Right lobe of liver (tissue), 6 donors: ENCODE measurements around the gene AIPL1. TPM values are rescaled to one million over a fixed set of nuclear protein-coding genes. Genes with fewer than 3 reads are reported as not detected.
"Not testable (repeated sequence)": the region's sequence is repeated elsewhere in the genome, so short reads cannot be mapped to it uniquely, and the experiment has no call there.

Experiments used
- ATAC-seq, 4 donors: fragments of 200-7000 bp; cut with Tn5 transposase; one replicate each; pipeline ENCODE4 v1.9.1; 2020; ENCODE audit warnings: mild to moderate bottlenecking in 4 of 4, moderate library complexity in 4 of 4
- DNase-seq, 3 donors: peaks; one replicate each; pipeline ENCODE4 v3.0.0-alpha.2; 2020
- H3K27ac ChIP-seq, 3 donors: fragments of 200-600 bp; one replicate each; pipeline ENCODE4 v1.8.0; 2022
- H3K27me3 ChIP-seq, 2 donors: fragments of 200-600 bp; one replicate each; pipeline ENCODE4 v1.8.0; 2022
- H3K36me3 ChIP-seq, 4 donors: fragments of 200-600 bp; sonication (generic) in 1 of 4; one replicate each; pipeline versions ENCODE4 v1.5.1 to v1.8.0; 2017 to 2022; ENCODE audit warnings: control low read depth in 1 of 4
- H3K4me1 ChIP-seq, 4 donors: fragments of 200-600 bp; sonication (generic) in 1 of 4; one replicate each; pipeline versions ENCODE4 v1.5.1 to v1.8.0; 2017 to 2022; ENCODE audit warnings: control low read depth in 1 of 4
- H3K4me3 ChIP-seq, 3 donors: fragments of 200-600 bp; one replicate each; pipeline ENCODE4 v1.8.0; 2022
- H3K9me3 ChIP-seq, 4 donors: fragments of 200-600 bp; sonication (generic) in 1 of 4; one replicate each; pipeline versions ENCODE4 v1.5.1 to v1.8.0; 2017 to 2022; ENCODE audit warnings: control low read depth in 1 of 4
- CTCF ChIP-seq, 4 donors: fragments of 200-600 bp in 3 of 4; fragments of 450-650 bp in 1 of 4; IDR thresholded peaks; one replicate each; pipeline versions ENCODE4 v1.5.1 to v1.8.0; 2016 to 2022; ENCODE audit warnings: antibody characterized with exemption in 4 of 4, mild to moderate bottlenecking in 2 of 4
- POLR2A ChIP-seq: fragments of 450-650 bp; IDR thresholded peaks from one replicate; pipeline ENCODE4 v1.6.1; 2017; ENCODE audit warnings: antibody characterized with exemption, mild to moderate bottlenecking
- WGBS: methylation state at CpG from one replicate; pipeline ENCODE4 v1.1.6; 2018; ENCODE audit warnings: low coverage, low lambda C conversion rate; ENCODE audit not compliant: insufficient coverage; ENCODE audit errors: missing lambda C conversion rate; 5-methylcytosine and 5-hydroxymethylcytosine counted together
- intact Hi-C, 2 donors: fragments of 100-400 bp; cut with DNase I; formaldehyde crosslinking; loops; one replicate each; pipeline versions ENCODE4 v1.11.2 to v1.14.1; 2022
- long read RNA-seq: library from polyadenylated mRNA; unstranded; transcript quantifications from one replicate; pipeline ENCODE4 v2.0.0, GENCODE V29; 2019
- total RNA-seq, 6 experiments: library from RNA; depleted of rRNA in 2 of 6; stranded (reverse); fragments of >200 nt in 2 of 6; fragmentation: NEBNext Ultra II Directional in 3 of 6; extraction: Animal tissue kit (Norgen Biotek cat#: 25700) in 3 of 6; gene quantifications; one replicate each; pipeline versions ENCODE4 v1.1.0 to v1.2.4, GENCODE V29; 2016 to 2023
- donor health status: DM: no; HTN: yes; CAD: no.
- donor health status: DM: no; HTN: no; CAD: no.
- donor health status: DM: no; HTN: no; CAD: no.
- donor health status: DM: no; HTN: yes; CAD: no.
- donor health status: DM: no; HTN: yes; CAD: no.

Gene AIPL1
- not detected for total RNA-seq
- long read RNA-seq = 0 reads

- TF ChIP-seq CTCF (IDR thresholded peaks at IDR 0.05) (no peak), POLR2A (no peak)
- Histone ChIP-seq H3K9me3 (no peaks in the 10 kb centered on the region), H3K36me3 (no peaks in the 10 kb centered on the region), H3K4me1 (no peaks in the 10 kb centered on the region), H3K4me3 (no peak within 1 kb of the TSS), H3K27me3 (no peaks in the 10 kb centered on the region), H3K27ac (no peak within 1 kb of the TSS)
- no peak for DNase-seq
- intact Hi-C loops = no loop called here
- ATAC-seq = no peak
- 73% methylated on average over 12 of the region's 16 CpGs for WGBS
Observed at GRCh38 chr17:6435051-6435450, at the start of gene AIPL1. Gene AIPL1 (minus strand): TSS chr17:6435121. CDS start chr17:6435104, 17 bp downstream.

- no peak overlapping the region for H3K4me3 ChIP-seq
- DNase-seq (no peak), ATAC-seq (no peak)
- H3K27me3 ChIP-seq = no peaks in the 10 kb centered on the region
- 90% methylated on average over 2 of the region's 16 CpGs for WGBS
- no peak overlapping the region for H3K27ac ChIP-seq
- no peaks in the 10 kb centered on the region for H3K9me3 ChIP-seq
- TF ChIP-seq POLR2A = no peak
- TF ChIP-seq CTCF (IDR thresholded peaks at IDR 0.05) = no peak
- no peaks in the 10 kb centered on the region for H3K36me3 ChIP-seq
- intact Hi-C loops = no loop called here
- no peaks in the 10 kb centered on the region for H3K4me1 ChIP-seq
Observed at GRCh38 chr17:6483507-6483906, 48.6 kb upstream of the AIPL1 start.

GRCh38 chr17:6482796-6483195, 47.9 kb upstream of the AIPL1 start:
- H3K27ac ChIP-seq, H3K9me3 ChIP-seq, ATAC-seq, H3K36me3 ChIP-seq, H3K27me3 ChIP-seq, H3K4me1 ChIP-seq, intact Hi-C loops, H3K4me3 ChIP-seq, DNase-seq: not testable (repeated sequence)
- 74% methylated on average over 9 of the region's 10 CpGs for WGBS

- ATAC-seq (no peak), DNase-seq (no peak)
- Histone ChIP-seq H3K4me3 (no peak overlapping the region), H3K4me1 (no peaks in the 10 kb centered on the region), H3K27ac (no peak overlapping the region), H3K27me3 (no peaks in the 10 kb centered on the region), H3K9me3 (no peaks in the 10 kb centered on the region), H3K36me3 (no peaks in the 10 kb centered on the region)
- TF ChIP-seq POLR2A (no peak), CTCF (IDR thresholded peaks at IDR 0.05) (no peak)
- intact Hi-C loops = no loop called here
- 89% methylated on average over 6 of the region's 6 CpGs for WGBS
Observed at GRCh38 chr17:6482105-6482455, 47.2 kb upstream of the AIPL1 start.

- no peaks in the 10 kb centered on the region for H3K27me3 ChIP-seq
- ATAC-seq (peak in 2 of 4 donors; percentile 15 to 23), DNase-seq (no peak)
- H3K36me3 ChIP-seq = no peaks in the 10 kb centered on the region
- H3K4me3 ChIP-seq = no peak overlapping the region
- 33% methylated on average over 1 of the region's 9 CpGs for WGBS
- H3K27ac ChIP-seq = no peak overlapping the region
- no peaks in the 10 kb centered on the region for H3K4me1 ChIP-seq
- intact Hi-C loops = no loop called here
- H3K9me3 ChIP-seq = no peaks in the 10 kb centered on the region
- TF ChIP-seq POLR2A (no peak), CTCF (IDR thresholded peaks at IDR 0.05) (no peak)
Observed at GRCh38 chr17:6480303-6480675, 45.4 kb upstream of the AIPL1 start.
